GM18511 (cell line): ENCODE data around the gene ZCWPW2.

Experiments
- ATAC-seq: cut with Tn5 transposase; IDR thresholded peaks from one replicate; pipeline ENCODE4 v1.9.1; 2021; ENCODE audit warnings: mild to moderate bottlenecking, moderate library complexity; ENCODE audit not compliant: unreplicated experiment

The ZCWPW2 gene, protein sequence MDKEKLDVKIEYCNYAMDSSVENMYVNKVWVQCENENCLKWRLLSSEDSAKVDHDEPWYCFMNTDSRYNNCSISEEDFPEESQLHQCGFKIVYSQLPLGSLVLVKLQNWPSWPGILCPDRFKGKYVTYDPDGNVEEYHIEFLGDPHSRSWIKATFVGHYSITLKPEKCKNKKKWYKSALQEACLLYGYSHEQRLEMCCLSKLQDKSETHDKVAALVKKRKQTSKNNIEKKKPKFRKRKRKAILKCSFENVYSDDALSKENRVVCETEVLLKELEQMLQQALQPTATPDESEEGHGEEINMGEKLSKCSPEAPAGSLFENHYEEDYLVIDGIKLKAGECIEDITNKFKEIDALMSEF

GRCh38 chr3:28348629-28349468, at the start of gene ZCWPW2, which contains the start of gene AZI2:
Gene ZCWPW2 (plus strand): TSS chr3:28348721. CDS start chr3:28413069, 64,348 bp downstream.
Gene AZI2 (minus strand): TSS chr3:28348824. CDS start chr3:28340617, 8,207 bp downstream.
- peak; percentile 91 for ATAC-seq

DNA sequence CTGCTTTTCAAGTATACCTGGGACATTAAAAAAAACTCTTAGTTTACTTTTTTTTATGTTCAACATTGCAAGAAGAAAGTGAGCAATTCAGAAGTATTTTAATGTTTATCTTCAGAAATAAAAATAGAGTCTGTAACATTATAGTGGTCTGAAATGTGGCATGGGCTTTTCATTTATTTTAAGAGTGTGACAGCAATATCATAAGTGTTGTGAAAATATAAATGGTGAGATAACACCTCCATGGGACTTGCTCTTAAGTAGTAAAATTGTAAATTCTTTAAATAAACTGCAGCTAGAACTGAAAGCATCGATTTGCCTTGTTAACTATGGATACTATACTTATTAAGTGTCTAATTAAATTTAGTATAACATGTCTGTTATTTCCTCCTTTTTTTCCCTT, 48.8 kb upstream of the ZCWPW2 start:
- ATAC-seq = no peak

DNA sequence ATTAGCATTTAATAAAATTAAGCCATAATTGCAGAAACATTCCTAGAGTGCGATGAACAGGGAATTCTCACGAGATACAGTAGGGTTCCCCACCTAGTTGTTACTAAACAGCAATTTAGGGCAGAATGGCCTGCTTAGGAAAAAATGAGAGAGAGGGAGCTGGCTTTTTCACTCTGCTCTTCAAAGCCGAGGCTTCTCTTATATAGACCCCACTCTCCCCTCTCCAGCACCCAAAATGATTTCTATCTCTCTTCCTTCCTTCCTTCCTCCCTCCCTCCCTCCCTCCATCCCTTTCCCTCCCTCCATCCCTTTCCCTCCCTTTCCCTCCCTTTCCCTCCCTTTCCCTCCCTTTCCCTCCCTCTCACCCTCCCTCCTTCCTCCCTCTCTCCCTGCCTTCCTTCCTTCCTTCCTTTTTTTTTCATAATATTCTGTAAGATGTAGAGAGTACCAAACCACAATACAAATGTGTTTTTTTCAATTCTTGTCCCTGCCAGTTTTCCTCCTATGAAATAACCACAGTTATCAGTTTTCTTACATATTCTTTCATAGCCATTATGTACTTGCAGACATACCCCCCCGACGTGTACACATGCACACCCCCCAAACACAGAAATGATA, 48.1 kb upstream of the ZCWPW2 start:
- no peak for ATAC-seq

- ATAC-seq = no peak
Observed at GRCh38 chr3:28301688-28302087, 46.8 kb upstream of the ZCWPW2 start.

DNA sequence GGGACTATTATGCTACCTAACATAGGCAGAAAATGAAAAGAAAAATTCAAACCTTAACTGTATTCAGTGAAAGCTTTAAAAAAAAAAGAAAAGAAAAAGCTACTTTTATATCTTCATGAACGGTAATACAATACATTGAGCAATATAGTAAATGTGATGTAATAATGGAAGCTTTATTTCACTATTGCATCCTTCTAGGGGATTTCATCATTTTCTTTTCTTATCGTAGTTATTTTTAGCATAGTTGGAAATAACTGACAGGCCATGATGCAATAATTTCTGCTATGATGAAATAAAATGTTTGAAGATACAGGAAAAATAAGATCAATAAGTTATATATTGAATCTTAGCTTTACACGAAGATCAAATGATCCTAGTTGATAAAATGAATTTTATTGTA, 40.3 kb upstream of the ZCWPW2 start:
- ATAC-seq = no peak

GRCh38 chr3:28315711-28316110, 32.8 kb upstream of the ZCWPW2 start:
- no peak for ATAC-seq

- ATAC-seq = no peak
Observed at GRCh38 chr3:28316226-28316625, 32.3 kb upstream of the ZCWPW2 start.

- ATAC-seq = peak; percentile 92
Observed at GRCh38 chr3:28317438-28318022, 31.0 kb upstream of the ZCWPW2 start.

- no peak for ATAC-seq
Observed at GRCh38 chr3:28320981-28321380, 27.5 kb upstream of the ZCWPW2 start.

GRCh38 chr3:28322464-28322863, 26.1 kb upstream of the ZCWPW2 start:
- no peak for ATAC-seq

- peak; percentile 85 for ATAC-seq
Observed at GRCh38 chr3:28326458-28326926, 22.0 kb upstream of the ZCWPW2 start.

- ATAC-seq = peak; percentile 26
Observed at GRCh38 chr3:28328188-28329151, 20.1 kb upstream of the ZCWPW2 start.

GRCh38 chr3:28334552-28334951, 14.0 kb upstream of the ZCWPW2 start:
- no peak for ATAC-seq

DNA sequence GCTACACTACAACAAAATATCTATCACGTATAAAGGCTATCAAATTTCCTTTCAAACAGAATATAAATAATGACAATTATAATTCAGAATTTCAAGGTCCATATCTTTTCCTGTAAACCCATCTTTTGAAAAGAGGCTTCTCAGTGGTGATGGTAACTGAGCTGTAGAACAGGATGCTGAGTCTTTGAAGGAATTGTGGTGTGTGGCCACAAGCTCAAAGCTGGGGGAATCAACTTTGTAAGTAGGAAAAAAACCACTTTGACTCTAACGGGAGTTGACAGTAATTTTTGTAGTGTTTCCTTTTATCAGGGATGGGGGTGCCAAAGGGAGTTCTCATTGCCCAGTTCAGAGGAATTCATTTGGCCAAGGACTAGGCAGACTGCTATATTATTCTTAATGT, 13.3 kb upstream of the ZCWPW2 start:
- ATAC-seq = no peak

DNA sequence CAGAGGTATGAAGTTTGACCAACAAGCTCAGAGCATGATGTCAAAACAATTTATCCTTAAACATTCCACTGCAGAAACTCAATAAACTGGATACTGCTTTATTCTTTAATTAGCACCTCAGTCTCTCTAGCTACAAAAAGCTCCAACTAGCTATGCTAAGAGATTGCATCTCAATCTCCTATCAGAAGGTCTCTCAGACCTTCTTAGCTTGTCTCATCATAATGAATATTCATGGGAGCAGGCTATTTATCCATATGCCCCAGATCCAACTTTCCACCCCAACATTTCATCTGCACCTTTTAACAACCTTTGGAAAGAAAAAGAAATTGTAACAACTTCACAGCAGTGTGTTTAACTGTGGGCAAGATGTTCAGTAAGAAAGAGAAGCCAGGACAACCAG, 11.3 kb upstream of the ZCWPW2 start:
- ATAC-seq = no peak

DNA sequence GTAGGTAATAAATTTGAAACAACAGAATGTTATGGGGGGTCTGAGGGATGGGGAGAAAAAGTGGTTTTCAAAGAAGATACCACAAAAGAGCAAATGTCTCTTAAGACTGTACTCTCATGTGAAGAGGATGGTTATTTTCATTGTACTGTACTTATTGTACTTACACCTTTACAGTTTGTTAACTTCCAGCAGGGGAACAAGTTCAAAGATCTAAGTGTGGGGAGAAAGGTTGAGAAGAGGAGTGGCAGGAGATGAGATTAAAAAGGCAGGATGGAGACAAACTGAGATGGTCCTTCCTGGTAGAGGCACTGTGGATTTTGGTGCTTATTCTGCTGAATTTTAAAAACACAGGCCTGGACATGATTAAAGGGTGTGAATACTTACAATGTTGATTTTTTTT, 5.4 kb upstream of the ZCWPW2 start:
- no peak for ATAC-seq

- no peak for ATAC-seq
Observed at GRCh38 chr3:28345690-28346089, 2.8 kb upstream of the ZCWPW2 start.

GRCh38 chr3:28347374-28348264, 902 bp upstream of the ZCWPW2 start:
- ATAC-seq = no peak

GRCh38 chr3:28348265-28348628, 274 bp upstream of the ZCWPW2 start:
- no peak for ATAC-seq
